Natural killer cell (primary cell): Measurements from ENCODE around the gene TOR1B. TPM values are rescaled to one million over a fixed set of nuclear protein-coding genes. Genes with fewer than 3 reads are reported as not detected.

Experiments used
- ATAC-seq, 3 donors: fragments of 150-1000 bp in 2 of 3; fragments of 200-7000 bp in 1 of 3; cut with Tn5 transposase; 1 replicate in 1 of 3; 2 replicates in 2 of 3; pipeline ENCODE4 v1.10.0; 2021; ENCODE audit warnings: mild to moderate bottlenecking in 2 of 3, moderate library complexity in 2 of 3
- DNase-seq, 2 donors: peaks; one replicate each; pipeline versions ENCODE4 v3.0.0 to v3.0.0-alpha.2; 2013 to 2021; ENCODE audit warnings: mixed read lengths in 1 of 2
- H3K27ac ChIP-seq: one replicate; pipeline ENCODE4 v1.5.1; 2013; ENCODE audit warnings: mild to moderate bottlenecking, low read length
- H3K27me3 ChIP-seq: one replicate; pipeline ENCODE4 v1.6.1; 2013; ENCODE audit warnings: low read length; ENCODE audit not compliant: control insufficient read depth, insufficient read depth
- H3K36me3 ChIP-seq: one replicate; pipeline ENCODE4 v1.6.1; 2013; ENCODE audit warnings: low read length; ENCODE audit not compliant: control insufficient read depth, insufficient read depth
- H3K4me1 ChIP-seq: one replicate; pipeline ENCODE4 v1.6.1; 2013; ENCODE audit warnings: low read length; ENCODE audit not compliant: control insufficient read depth, insufficient read depth
- H3K4me3 ChIP-seq: one replicate; pipeline ENCODE4 v1.5.1; 2013; ENCODE audit warnings: low read length
- H3K9me3 ChIP-seq: one replicate; pipeline ENCODE4 v1.6.1; 2013; ENCODE audit warnings: low read length; ENCODE audit not compliant: control insufficient read depth, insufficient read depth
- H3K27ac Mint-ChIP-seq, 2 donors: one replicate each; pipeline ENCODE4 v1.8.0; 2022; ENCODE audit warnings: mild to moderate bottlenecking in 2 of 2, mixed read lengths in 2 of 2, moderate library complexity in 1 of 2
- H3K27me3 Mint-ChIP-seq, 2 donors: one replicate each; pipeline ENCODE4 v1.8.0; 2022; ENCODE audit warnings: low read depth in 2 of 2, mixed read lengths in 2 of 2
- H3K36me3 Mint-ChIP-seq: one replicate; pipeline ENCODE4 v1.8.0; 2022; ENCODE audit warnings: mixed read lengths
- H3K4me1 Mint-ChIP-seq, 2 donors: one replicate each; pipeline ENCODE4 v1.8.0; 2022; ENCODE audit warnings: mixed read lengths in 2 of 2
- H3K4me3 Mint-ChIP-seq: one replicate; pipeline ENCODE4 v1.8.0; 2022; ENCODE audit warnings: mild to moderate bottlenecking, moderate library complexity, mixed read lengths
- H3K9me3 Mint-ChIP-seq, 2 donors: one replicate each; pipeline ENCODE4 v1.8.0; 2022; ENCODE audit warnings: mixed read lengths in 2 of 2
- WGBS: methylation state at CpG from one replicate; pipeline ENCODE4 v1.1.7; 2013; ENCODE audit warnings: missing lambda C conversion rate; ENCODE audit not compliant: insufficient coverage; 5-methylcytosine and 5-hydroxymethylcytosine counted together
- intact Hi-C: fragments of 100-400 bp; cut with micrococcal nuclease; formaldehyde crosslinking; loops from one replicate; pipeline ENCODE4 v1.14.2; 2022
- total RNA-seq, 4 donors: library from RNA; stranded (reverse); fragments of 120-200 nt in 1 of 4; gene quantifications; one replicate each; pipeline versions ENCODE4 v1.2.3 to v1.2.4, GENCODE V29; 2013 to 2022
- TF ChIP-seq, protein P1 (sequence below): fragments of 200-600 bp; IDR thresholded peaks from one replicate; pipeline ENCODE4 v1.8.0; 2022; ENCODE audit warnings: antibody characterized with exemption

Gene TOR1B
- total RNA-seq, 3 donors from 2014 or later (not counting 1 experiment from before 2014, with no cell fraction given), result 20.2 to 30.5 (median 23.9) TPM

DNA sequence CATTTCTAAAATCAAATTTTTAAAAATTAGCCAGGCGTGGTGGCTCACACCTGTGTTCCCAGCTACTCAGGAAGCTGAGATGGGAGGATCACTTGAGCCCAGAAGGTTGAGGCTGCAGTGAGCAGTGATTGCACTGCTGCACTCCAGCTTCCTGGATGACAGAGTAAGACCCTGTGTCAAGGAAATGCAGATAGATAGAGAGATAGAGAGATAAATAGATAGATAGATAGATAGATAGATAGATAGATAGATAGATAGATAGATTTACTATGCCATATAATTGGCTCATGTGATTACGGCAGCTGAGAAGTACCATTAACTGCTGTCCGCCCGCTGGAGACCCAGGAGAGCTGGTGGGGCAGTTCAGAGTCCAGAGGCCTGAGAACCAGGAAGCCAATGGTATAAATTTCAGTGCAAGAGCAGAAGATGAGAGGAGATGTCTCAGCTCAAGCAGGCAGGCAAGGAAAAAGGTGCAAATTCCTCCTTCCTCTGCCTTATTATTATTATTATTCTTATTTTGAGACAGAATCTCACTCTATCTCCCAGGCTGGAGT, 37.1 kb upstream of the TOR1B start:
- H3K9me3 Mint-ChIP-seq, result no peaks in the 10 kb centered on the region
- intact Hi-C loops, result no loop called here
- ATAC-seq, result no peak

DNA sequence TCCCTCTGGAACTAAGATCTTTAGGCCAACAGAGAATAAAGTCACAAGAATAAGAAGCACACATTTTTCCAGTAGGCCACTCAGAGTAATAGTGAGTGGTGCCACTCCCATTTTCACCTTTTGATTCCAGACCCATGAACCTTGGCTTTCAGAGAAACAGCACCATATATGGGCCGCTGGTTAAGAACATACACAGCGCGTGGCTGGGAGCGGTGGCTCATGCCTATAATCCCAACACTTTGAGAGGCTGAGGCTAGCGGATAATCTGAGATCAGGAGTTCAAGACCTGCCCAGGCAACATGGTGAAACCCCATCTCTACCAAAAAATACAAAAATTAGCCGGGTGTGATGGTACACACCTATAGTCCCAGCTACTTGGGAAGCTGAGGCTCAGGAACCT, 34.5 kb upstream of the TOR1B start:
- intact Hi-C loops, result no loop called here

More for the DNA sequence above, 37.1 kb upstream of the TOR1B start:
- H3K4me3 Mint-ChIP-seq, result no peak overlapping the region
- no peaks in the 10 kb centered on the region for H3K4me1 ChIP-seq
- no peak overlapping the region for H3K4me3 ChIP-seq
- H3K36me3 Mint-ChIP-seq, result no peaks in the 10 kb centered on the region
- H3K36me3 ChIP-seq, result no peaks in the 10 kb centered on the region
- H3K9me3 ChIP-seq, result no peaks in the 10 kb centered on the region
- 94% methylated on average over 4 of the region's 4 CpGs for whole genome bisulfite sequencing
- no peaks in the 10 kb centered on the region for H3K4me1 Mint-ChIP-seq
- TF ChIP-seq, protein P1, sequence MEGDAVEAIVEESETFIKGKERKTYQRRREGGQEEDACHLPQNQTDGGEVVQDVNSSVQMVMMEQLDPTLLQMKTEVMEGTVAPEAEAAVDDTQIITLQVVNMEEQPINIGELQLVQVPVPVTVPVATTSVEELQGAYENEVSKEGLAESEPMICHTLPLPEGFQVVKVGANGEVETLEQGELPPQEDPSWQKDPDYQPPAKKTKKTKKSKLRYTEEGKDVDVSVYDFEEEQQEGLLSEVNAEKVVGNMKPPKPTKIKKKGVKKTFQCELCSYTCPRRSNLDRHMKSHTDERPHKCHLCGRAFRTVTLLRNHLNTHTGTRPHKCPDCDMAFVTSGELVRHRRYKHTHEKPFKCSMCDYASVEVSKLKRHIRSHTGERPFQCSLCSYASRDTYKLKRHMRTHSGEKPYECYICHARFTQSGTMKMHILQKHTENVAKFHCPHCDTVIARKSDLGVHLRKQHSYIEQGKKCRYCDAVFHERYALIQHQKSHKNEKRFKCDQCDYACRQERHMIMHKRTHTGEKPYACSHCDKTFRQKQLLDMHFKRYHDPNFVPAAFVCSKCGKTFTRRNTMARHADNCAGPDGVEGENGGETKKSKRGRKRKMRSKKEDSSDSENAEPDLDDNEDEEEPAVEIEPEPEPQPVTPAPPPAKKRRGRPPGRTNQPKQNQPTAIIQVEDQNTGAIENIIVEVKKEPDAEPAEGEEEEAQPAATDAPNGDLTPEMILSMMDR, result no peak
- no peak overlapping the region for H3K27ac ChIP-seq
- no peaks in the 10 kb centered on the region for H3K27me3 ChIP-seq
- no peaks in the 10 kb centered on the region for H3K27me3 Mint-ChIP-seq
- no peak for DNase-seq
- no peak overlapping the region for H3K27ac Mint-ChIP-seq

DNA sequence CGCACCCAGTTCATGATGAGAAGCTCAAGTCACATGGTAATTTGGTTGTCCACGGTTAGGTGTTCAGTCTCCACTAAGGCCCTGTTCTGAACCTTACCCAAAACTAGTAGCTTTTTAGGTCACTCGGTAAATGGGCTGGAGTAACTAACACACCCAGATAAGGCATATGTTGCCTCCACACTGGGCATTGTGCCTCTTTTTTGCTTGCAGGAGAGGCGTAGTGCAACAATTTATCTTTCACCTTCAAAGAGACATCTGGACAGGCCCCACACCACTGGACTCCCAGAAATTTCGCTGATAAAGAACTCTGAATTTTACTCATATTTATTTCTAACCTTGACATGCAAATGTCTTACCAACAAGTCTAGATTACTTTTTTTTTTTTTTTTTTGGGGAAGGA, 33.3 kb upstream of the TOR1B start:
- WGBS, result 96% methylated on average over 5 of the region's 5 CpGs
- no peak overlapping the region for H3K27ac Mint-ChIP-seq
- no peak overlapping the region for H3K4me3 ChIP-seq
- intact Hi-C loops, result no loop called here
- no peaks in the 10 kb centered on the region for H3K36me3 Mint-ChIP-seq
- H3K4me1 Mint-ChIP-seq, result peaks cover 10 to 12% of the 10 kb centered on the region in 2 donors
- no peaks in the 10 kb centered on the region for H3K4me1 ChIP-seq
- H3K27me3 Mint-ChIP-seq, result peaks cover 0 to 3% of the 10 kb centered on the region in 2 donors
- no peaks in the 10 kb centered on the region for H3K9me3 Mint-ChIP-seq
- ATAC-seq (no peak), DNase-seq (no peak)
- TF ChIP-seq, protein P1, result no peak
- no peaks in the 10 kb centered on the region for H3K27me3 ChIP-seq
- H3K4me3 Mint-ChIP-seq, result no peak overlapping the region
- no peaks in the 10 kb centered on the region for H3K9me3 ChIP-seq
- no peaks in the 10 kb centered on the region for H3K36me3 ChIP-seq
- H3K27ac ChIP-seq, result no peak overlapping the region

More for the DNA sequence above, 34.5 kb upstream of the TOR1B start:
- Histone ChIP-seq H3K27ac (no peak overlapping the region), H3K9me3 (no peaks in the 10 kb centered on the region), H3K27me3 (no peaks in the 10 kb centered on the region), H3K36me3 (no peaks in the 10 kb centered on the region), H3K4me1 (no peaks in the 10 kb centered on the region), H3K4me3 (no peak overlapping the region)
- no peaks in the 10 kb centered on the region for H3K36me3 Mint-ChIP-seq
- ATAC-seq (no peak), DNase-seq (no peak)
- H3K27ac Mint-ChIP-seq, result no peak overlapping the region
- 96% methylated on average over 6 of the region's 6 CpGs for WGBS
- no peak overlapping the region for H3K4me3 Mint-ChIP-seq
- H3K27me3 Mint-ChIP-seq, result no peaks in the 10 kb centered on the region
- no peaks in the 10 kb centered on the region for H3K9me3 Mint-ChIP-seq
- peaks cover 3 to 4% of the 10 kb centered on the region in 2 donors for H3K4me1 Mint-ChIP-seq
- TF ChIP-seq, protein P1, result no peak

DNA sequence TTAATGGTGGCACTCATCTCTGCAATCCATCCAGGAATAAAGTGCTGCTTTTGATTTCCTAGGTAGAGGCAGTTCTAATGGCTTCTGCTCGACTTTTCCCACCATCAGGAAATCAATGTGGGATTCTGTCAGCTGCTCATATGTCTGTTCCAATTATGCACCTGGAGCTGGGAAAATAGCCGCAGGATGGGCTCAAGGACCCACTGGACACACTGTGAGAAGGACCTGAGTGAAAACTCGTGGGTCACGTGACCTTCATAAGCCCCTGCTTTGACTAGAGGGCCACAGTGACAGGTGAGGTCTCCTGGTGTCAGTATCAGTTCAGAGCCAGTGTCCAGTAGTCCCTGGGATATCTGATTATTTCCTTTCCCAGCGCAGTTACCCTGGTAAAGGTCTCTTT, 32.2 kb upstream of the TOR1B start:
- TF ChIP-seq, protein P1, result no peak
- Histone ChIP-seq H3K4me3 (no peak overlapping the region), H3K4me1 (no peaks in the 10 kb centered on the region), H3K9me3 (no peaks in the 10 kb centered on the region), H3K27me3 (no peaks in the 10 kb centered on the region), H3K36me3 (no peaks in the 10 kb centered on the region), H3K27ac (no peak overlapping the region)
- ATAC-seq (no peak), DNase-seq (no peak)
- Mint-ChIP-seq H3K27me3 (peaks cover 0 to 3% of the 10 kb centered on the region in 2 donors), H3K4me1 (peaks cover 10 to 12% of the 10 kb centered on the region in 2 donors), H3K9me3 (no peaks in the 10 kb centered on the region), H3K4me3 (no peak overlapping the region), H3K36me3 (no peaks in the 10 kb centered on the region), H3K27ac (no peak overlapping the region)
- WGBS, result 88% methylated on average over 5 of the region's 5 CpGs
- intact Hi-C loops, result no loop called here
